Astrocyte (in vitro differentiated cells and primary cell): ENCODE measurements around the gene RFX1. TPM values are rescaled to one million over a fixed set of nuclear protein-coding genes. Genes with fewer than 3 reads are reported as not detected.
"Not testable (repeated sequence)": the region's sequence is repeated elsewhere in the genome, so short reads cannot be mapped to it uniquely, and the experiment has no call there.

Experiments used
- DNase-seq: peaks from one replicate; pipeline ENCODE4 v3.0.0-alpha.2; 2010; ENCODE audit warnings: low read depth
- FAIRE-seq: peaks from 2 replicates; lab custom pipeline; 2011; peaks lifted over from hg19 to GRCh38; lab: Jason Lieb, UNC
- H2AFZ ChIP-seq: 2 replicates; pipeline ENCODE4 v1.6.0; 2012; ENCODE audit warnings: low read depth, low read length, inconsistent platforms
- H3K27ac ChIP-seq: 2 replicates; pipeline ENCODE4 v1.5.1; 2011; ENCODE audit warnings: low read depth, low read length, inconsistent platforms
- H3K27me3 ChIP-seq: 2 replicates; pipeline ENCODE4 v1.6.0; 2011; ENCODE audit warnings: low read length, inconsistent platforms; ENCODE audit not compliant: insufficient read depth
- H3K36me3 ChIP-seq: 2 replicates; pipeline ENCODE4 v1.5.1; 2011; ENCODE audit warnings: low read length, inconsistent platforms; ENCODE audit not compliant: insufficient read depth
- H3K4me1 ChIP-seq: 2 replicates; pipeline ENCODE4 v1.5.1; 2011; ENCODE audit warnings: low read length, inconsistent platforms; ENCODE audit not compliant: insufficient read depth
- H3K4me2 ChIP-seq: 2 replicates; pipeline ENCODE4 v1.6.0; 2012; ENCODE audit warnings: low read length, inconsistent platforms
- H3K4me3 ChIP-seq: 2 replicates; pipeline ENCODE4 v1.5.1; 2011; ENCODE audit warnings: low read depth, mild to moderate bottlenecking, low read length, inconsistent platforms; ENCODE audit not compliant: insufficient read depth
- H3K79me2 ChIP-seq: 2 replicates; pipeline ENCODE4 v1.6.0; 2012; ENCODE audit warnings: mild to moderate bottlenecking, low read length, inconsistent platforms; ENCODE audit not compliant: insufficient read depth
- H3K9ac ChIP-seq: 2 replicates; pipeline ENCODE4 v1.6.0; 2012; ENCODE audit warnings: mild to moderate bottlenecking, low read length, inconsistent platforms
- H3K9me3 ChIP-seq: 2 replicates; pipeline ENCODE4 v1.5.1; 2012; ENCODE audit warnings: low read depth, mild to moderate bottlenecking, low read length, inconsistent platforms; ENCODE audit not compliant: insufficient read depth
- H4K20me1 ChIP-seq: 2 replicates; pipeline ENCODE4 v1.6.0; 2012; ENCODE audit warnings: low read length, inconsistent platforms; ENCODE audit not compliant: insufficient read depth
- H3K27ac Mint-ChIP-seq: one replicate; pipeline ENCODE4 v1.8.0; 2021; ENCODE audit warnings: mild to moderate bottlenecking, mixed read lengths; ENCODE audit not compliant: unreplicated experiment
- H3K27me3 Mint-ChIP-seq: one replicate; pipeline ENCODE4 v1.8.0; 2021; ENCODE audit warnings: low read depth, mixed read lengths; ENCODE audit not compliant: unreplicated experiment
- H3K36me3 Mint-ChIP-seq: one replicate; pipeline ENCODE4 v1.8.0; 2021; ENCODE audit warnings: low read depth, mixed read lengths; ENCODE audit not compliant: unreplicated experiment
- H3K4me1 Mint-ChIP-seq: one replicate; pipeline ENCODE4 v1.8.0; 2021; ENCODE audit warnings: low read depth, mixed read lengths; ENCODE audit not compliant: unreplicated experiment
- H3K4me3 Mint-ChIP-seq: one replicate; pipeline ENCODE4 v1.8.0; 2021; ENCODE audit warnings: mild to moderate bottlenecking, moderate library complexity, mixed read lengths; ENCODE audit not compliant: unreplicated experiment
- H3K9me3 Mint-ChIP-seq: one replicate; pipeline ENCODE4 v1.8.0; 2021; ENCODE audit warnings: mild to moderate bottlenecking, mixed read lengths; ENCODE audit not compliant: unreplicated experiment
- EZH2 ChIP-seq: IDR thresholded peaks from 2 replicates; pipeline ENCODE4 v1.6.1; 2012; ENCODE audit warnings: mild to moderate bottlenecking, low read length, inconsistent platforms; ENCODE audit not compliant: insufficient read depth
- total RNA-seq: library from RNA; stranded (reverse); gene quantifications from 2 replicates; pipeline ENCODE4 v1.2.1, GENCODE V29; 2021
- TF ChIP-seq, protein P1 (sequence below): IDR thresholded peaks from 2 replicates; pipeline ENCODE4 v1.5.1; 2011; ENCODE audit warnings: low read depth, mild to moderate bottlenecking, inconsistent platforms, low read length, moderate library complexity; ENCODE audit not compliant: insufficient read depth

RFX1 gene
- total RNA-seq, 1 donor from 2014 or later: 11.8 TPM

- peaks cover 2% of the 10 kb centered on the region for H3K9me3 Mint-ChIP-seq
- Histone ChIP-seq H3K27me3 (no peaks in the 10 kb centered on the region), H3K79me2 (no peaks in the 10 kb centered on the region), H3K4me3 (no peak overlapping the region), H3K27ac (no peak overlapping the region), H3K4me1 (no peaks in the 10 kb centered on the region), H4K20me1 (no peaks in the 10 kb centered on the region), H3K9me3 (no peaks in the 10 kb centered on the region), H3K9ac (no peak overlapping the region), H2AFZ (no peak overlapping the region), H3K4me2 (no peak overlapping the region), H3K36me3 (peaks cover 3% of the 10 kb centered on the region)
- TF ChIP-seq, protein P1, sequence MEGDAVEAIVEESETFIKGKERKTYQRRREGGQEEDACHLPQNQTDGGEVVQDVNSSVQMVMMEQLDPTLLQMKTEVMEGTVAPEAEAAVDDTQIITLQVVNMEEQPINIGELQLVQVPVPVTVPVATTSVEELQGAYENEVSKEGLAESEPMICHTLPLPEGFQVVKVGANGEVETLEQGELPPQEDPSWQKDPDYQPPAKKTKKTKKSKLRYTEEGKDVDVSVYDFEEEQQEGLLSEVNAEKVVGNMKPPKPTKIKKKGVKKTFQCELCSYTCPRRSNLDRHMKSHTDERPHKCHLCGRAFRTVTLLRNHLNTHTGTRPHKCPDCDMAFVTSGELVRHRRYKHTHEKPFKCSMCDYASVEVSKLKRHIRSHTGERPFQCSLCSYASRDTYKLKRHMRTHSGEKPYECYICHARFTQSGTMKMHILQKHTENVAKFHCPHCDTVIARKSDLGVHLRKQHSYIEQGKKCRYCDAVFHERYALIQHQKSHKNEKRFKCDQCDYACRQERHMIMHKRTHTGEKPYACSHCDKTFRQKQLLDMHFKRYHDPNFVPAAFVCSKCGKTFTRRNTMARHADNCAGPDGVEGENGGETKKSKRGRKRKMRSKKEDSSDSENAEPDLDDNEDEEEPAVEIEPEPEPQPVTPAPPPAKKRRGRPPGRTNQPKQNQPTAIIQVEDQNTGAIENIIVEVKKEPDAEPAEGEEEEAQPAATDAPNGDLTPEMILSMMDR: no peak
- no peak for TF ChIP-seq EZH2
- no peak overlapping the region for H3K27ac Mint-ChIP-seq
- FAIRE-seq (no peak), DNase-seq (no peak)
- H3K36me3 Mint-ChIP-seq: peaks cover 30% of the 10 kb centered on the region
- no peaks in the 10 kb centered on the region for H3K27me3 Mint-ChIP-seq
- H3K4me3 Mint-ChIP-seq: no peak overlapping the region
- no peaks in the 10 kb centered on the region for H3K4me1 Mint-ChIP-seq
Measured at GRCh38 chr19:13926715-13927114, 79.4 kb downstream of the RFX1 start.

- H3K36me3 ChIP-seq: peaks cover 3% of the 10 kb centered on the region
- Mint-ChIP-seq H3K27me3 (no peaks in the 10 kb centered on the region), H3K4me3 (no peak overlapping the region), H3K4me1 (no peaks in the 10 kb centered on the region), H3K9me3 (peaks cover 2% of the 10 kb centered on the region), H3K27ac (no peak overlapping the region), H3K36me3 (peaks cover 37% of the 10 kb centered on the region)
- H3K79me2 ChIP-seq: no peaks in the 10 kb centered on the region
- H3K4me1 ChIP-seq: no peaks in the 10 kb centered on the region
- no peak overlapping the region for H3K27ac ChIP-seq
- H3K9ac ChIP-seq: no peak overlapping the region
- DNase-seq (no peak), FAIRE-seq (no peak)
- peaks cover 3% of the 10 kb centered on the region for H3K9me3 ChIP-seq
- H3K4me2 ChIP-seq: no peak overlapping the region
- no peak overlapping the region for H3K4me3 ChIP-seq
- H4K20me1 ChIP-seq: no peaks in the 10 kb centered on the region
- H3K27me3 ChIP-seq: no peaks in the 10 kb centered on the region
- TF ChIP-seq, protein P1: no peak
- TF ChIP-seq EZH2: no peak
- H2AFZ ChIP-seq: no peak overlapping the region
Measured at GRCh38 chr19:13926010-13926409, 80.1 kb downstream of the RFX1 start.

- FAIRE-seq (no peak), DNase-seq (no peak)
- no peaks in the 10 kb centered on the region for H3K27me3 ChIP-seq
- TF ChIP-seq, protein P1: no peak
- no peak for TF ChIP-seq EZH2
- Mint-ChIP-seq H3K27me3 (no peaks in the 10 kb centered on the region), H3K4me3 (no peak overlapping the region), H3K4me1 (no peaks in the 10 kb centered on the region), H3K27ac (no peak overlapping the region), H3K36me3 (peaks cover 44% of the 10 kb centered on the region), H3K9me3 (peaks cover 2% of the 10 kb centered on the region)
- no peaks in the 10 kb centered on the region for H4K20me1 ChIP-seq
- H3K79me2 ChIP-seq: no peaks in the 10 kb centered on the region
- H3K9me3 ChIP-seq: peaks cover 7% of the 10 kb centered on the region
- no peak overlapping the region for H3K27ac ChIP-seq
- H3K36me3 ChIP-seq: peaks cover 3% of the 10 kb centered on the region
- no peak overlapping the region for H3K9ac ChIP-seq
- no peak overlapping the region for H3K4me2 ChIP-seq
- no peak overlapping the region for H3K4me3 ChIP-seq
- no peak overlapping the region for H2AFZ ChIP-seq
- no peaks in the 10 kb centered on the region for H3K4me1 ChIP-seq
Measured at GRCh38 chr19:13923194-13923987, 82.7 kb downstream of the RFX1 start.

DNA sequence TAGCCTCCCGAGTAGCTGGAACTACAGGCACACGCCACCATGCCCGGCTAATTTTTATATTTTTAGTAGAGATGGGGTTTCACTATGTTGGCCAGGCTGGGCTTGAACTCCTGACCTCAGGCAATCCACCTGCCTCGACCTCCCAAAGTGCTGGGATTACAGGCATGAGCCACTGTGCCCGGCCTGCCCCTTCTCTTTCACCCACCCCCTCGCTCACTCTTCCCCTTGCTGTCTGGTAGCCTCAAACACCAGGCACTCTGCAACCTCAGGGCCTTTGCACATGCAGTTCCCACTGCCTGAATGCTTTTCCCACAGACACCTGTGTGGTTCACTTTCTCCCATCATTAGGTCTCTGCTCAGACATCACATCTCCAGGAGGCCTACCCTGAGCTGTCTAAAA is 84.0 kb downstream of the RFX1 start:
- H3K27ac Mint-ChIP-seq, H3K4me2 ChIP-seq, H3K36me3 ChIP-seq, H3K9me3 Mint-ChIP-seq, H3K4me3 Mint-ChIP-seq, H4K20me1 ChIP-seq, H3K4me1 ChIP-seq, H3K27ac ChIP-seq, H3K27me3 ChIP-seq, H2AFZ ChIP-seq, H3K9me3 ChIP-seq, H3K27me3 Mint-ChIP-seq, DNase-seq, FAIRE-seq, H3K4me3 ChIP-seq, H3K4me1 Mint-ChIP-seq, H3K9ac ChIP-seq, H3K79me2 ChIP-seq: not testable (repeated sequence)
- H3K36me3 Mint-ChIP-seq: peaks cover 40% of the 10 kb centered on the region
